Stimulated activated CD4-positive, alpha-beta T cell treated with anti-CD3 and anti-CD28 coated beads, Interleukin-1b, Interleukin-23, amount 100 ng/mL, for 4 hours (primary cell): Measurements from ENCODE around the gene EGLN1.

Experiments
- DNase-seq, 2 donors: peaks; one replicate each; pipeline ENCODE4 v3.0.0-alpha.2; 2020; ENCODE audit warnings: low read depth in 2 of 2

Gene EGLN1

DNA sequence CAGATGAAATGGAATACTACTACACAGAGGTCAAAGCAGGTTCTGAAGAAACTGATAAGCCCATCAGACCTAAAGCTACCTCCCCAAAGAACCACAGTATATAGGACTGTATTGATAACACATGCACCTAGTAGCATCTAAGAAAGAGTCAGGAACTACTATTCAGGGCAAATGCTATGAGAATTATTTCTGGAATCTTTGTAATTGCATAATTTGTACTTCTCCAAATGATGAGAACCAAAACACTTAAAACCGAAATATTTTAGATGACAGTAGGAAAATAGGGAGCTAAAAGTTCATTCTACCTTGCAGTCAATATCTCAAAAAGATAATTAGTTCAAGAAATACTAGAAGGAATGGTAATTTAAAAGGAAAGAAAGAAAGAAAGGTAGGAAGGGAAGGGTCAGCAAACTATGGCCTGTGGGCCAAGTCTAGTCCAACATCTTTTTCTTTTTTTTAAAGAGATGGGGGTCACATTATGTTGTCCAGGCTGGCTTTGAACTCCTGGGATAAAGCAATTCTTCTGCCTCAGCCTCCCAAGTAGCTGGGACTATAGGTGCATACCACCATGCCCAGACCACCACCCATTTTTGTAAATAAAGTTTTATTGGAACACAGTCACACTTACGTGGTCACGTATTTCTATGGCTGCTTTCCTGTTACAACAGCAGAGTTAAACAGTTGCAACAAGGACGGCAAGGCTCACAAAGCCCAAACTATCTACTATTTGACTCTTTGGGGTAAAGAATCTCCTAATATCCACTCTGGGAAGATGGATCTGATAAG lies 24.0 kb downstream of the EGLN1 start:
- no peak for DNase-seq

DNA sequence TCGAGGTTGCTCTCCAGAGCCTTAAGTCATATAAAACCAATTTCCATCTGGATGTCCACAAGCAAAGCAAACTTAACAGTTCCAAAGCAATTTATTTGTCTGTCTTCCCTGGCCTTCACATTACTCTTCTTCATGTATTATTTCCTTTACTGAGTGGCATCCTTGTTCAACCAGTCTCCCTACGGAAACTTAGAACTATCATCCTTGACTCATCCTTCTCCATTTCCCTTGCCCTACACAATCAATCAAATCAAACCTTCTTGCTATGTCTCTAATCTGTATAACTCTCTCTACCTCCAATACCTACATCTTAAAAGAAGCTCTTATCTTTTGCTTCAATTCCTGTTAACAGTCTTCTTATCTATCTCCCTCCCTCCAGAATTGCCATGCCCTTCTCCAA lies 25.4 kb downstream of the EGLN1 start:
- no peak for DNase-seq

DNA sequence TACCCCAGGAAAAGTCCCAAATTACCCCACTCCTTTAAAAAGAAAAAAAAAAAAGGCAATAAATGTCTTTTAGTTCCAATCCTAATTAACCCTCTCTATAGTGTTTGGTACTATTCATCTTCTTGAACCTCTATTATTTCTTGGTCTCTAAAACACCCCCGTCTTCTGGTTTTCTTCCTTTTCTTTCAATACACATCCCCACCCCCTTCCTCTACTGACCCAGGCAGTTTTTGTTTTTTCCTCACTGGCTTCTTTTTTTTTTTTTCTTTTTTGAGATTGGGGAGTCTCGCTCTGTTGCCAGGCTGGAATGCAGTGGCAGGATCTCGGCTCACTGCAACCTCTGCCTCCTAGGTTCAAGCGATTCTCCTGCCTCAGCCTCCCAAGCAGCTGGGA lies 26.1 kb downstream of the EGLN1 start:
- DNase-seq = no peak

DNA sequence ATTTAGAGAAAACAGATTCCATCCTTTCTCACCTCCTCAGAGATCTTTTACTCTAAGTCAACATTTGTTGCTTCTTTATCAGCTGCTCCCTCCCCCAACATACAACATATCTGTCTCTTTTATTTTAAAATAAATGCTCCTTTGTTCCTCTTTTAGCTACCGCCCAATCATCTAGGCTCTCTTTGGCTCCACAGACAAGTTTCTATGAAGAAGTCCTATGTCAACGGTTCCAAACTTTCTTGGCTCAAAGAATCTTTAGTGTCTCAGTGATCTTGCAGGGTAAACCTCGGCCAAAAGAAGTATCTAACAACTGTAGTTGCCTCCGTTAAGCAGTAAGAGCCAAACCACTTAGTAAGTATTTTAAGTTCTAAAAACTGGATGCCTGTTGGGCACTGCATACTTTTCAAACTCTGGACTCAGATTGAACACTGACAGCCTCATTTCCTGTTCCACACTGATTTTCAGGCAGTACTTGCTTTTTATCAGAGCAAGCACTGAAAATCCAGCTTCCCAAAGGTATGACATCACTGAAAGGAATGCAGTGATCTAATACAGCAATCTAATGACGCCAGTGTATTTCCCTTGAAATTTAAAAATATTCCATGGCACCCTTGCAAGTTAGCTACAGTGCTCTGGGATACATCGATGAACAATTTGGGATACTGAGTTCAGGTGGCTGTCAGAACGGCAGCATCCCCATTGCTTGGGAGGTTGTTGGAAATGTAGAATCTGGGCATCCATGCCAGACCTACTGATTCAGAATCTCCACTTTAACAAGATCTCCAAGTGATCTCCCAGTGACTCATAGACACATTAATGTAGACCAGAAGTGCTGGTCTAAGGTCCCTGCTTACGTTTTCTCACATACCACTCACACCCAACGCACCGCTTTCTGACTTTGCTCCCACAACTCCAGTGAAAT lies 26.8 kb downstream of the EGLN1 start:
- DNase-seq = no peak

DNA sequence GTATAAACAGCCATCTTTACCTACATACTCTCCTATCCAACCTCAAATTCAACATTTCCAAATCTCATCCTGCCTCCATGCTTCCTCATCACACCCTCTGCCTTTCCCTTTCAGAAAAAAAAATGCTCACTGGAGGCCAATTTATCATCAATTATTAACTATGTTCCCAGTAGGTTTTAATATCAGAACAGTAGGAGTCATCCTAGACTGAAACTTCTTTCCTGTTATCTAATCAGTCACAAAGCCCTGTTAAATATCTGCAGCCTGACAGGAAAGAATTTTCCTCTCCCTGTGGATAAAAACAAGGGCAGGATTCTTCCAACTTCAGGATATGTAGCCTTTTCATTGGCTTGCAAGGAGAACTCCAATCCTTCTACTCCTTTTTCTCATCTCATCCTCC lies 28.4 kb downstream of the EGLN1 start:
- DNase-seq = no peak

DNA sequence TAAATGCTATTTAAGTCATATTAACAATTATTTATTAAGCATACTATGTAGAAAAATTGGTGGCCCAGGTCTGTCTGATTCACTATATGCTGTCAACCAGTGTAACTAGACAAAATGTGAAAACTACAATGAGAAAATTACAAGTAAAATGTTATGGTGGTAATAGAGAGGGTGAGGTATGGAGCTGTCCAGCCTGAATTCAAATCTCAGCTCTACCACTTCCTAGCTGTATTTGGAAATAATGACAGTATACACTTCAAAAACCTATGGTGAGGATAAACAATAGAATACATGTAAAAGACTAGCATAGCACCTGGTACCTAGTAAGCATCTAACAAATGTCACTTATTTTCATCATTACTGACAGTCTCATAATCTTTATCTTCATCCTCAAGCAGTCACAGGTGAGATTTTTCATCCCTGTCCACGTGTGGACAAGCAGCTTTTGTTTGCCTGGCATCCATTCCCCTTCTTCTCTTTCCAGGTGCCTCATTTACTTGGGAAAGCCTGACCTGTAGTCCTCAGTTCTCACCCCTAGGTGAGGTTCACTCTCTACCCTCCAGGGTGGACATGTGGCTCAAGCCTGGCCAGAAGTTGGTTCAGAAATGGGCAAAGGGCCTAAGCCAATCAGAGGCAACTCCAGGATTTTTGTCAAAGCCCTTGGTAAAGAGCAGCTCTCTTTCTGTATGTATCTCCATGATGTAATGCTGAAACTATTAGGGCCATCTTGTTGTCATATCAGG lies 29.5 kb downstream of the EGLN1 start:
- DNase-seq = no peak

DNA sequence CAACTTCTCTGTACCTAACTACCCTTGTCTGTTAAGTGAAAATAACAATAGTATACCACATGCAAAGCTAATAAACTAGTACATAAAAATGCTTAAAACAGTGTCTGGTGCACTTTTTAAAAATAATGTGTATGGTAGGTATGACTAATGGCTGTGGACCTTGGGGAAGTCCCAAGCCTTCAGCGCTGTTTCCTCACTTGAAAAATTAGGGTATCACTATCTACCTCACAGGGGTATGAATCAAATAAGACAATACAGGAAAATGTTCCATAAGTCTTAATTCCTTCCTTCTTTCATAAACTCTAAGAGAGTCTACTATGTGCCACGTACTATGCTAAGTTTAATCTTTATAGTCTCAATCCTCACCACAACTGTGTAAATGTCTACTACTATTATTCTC lies 32.0 kb downstream of the EGLN1 start:
- DNase-seq = no peak

DNA sequence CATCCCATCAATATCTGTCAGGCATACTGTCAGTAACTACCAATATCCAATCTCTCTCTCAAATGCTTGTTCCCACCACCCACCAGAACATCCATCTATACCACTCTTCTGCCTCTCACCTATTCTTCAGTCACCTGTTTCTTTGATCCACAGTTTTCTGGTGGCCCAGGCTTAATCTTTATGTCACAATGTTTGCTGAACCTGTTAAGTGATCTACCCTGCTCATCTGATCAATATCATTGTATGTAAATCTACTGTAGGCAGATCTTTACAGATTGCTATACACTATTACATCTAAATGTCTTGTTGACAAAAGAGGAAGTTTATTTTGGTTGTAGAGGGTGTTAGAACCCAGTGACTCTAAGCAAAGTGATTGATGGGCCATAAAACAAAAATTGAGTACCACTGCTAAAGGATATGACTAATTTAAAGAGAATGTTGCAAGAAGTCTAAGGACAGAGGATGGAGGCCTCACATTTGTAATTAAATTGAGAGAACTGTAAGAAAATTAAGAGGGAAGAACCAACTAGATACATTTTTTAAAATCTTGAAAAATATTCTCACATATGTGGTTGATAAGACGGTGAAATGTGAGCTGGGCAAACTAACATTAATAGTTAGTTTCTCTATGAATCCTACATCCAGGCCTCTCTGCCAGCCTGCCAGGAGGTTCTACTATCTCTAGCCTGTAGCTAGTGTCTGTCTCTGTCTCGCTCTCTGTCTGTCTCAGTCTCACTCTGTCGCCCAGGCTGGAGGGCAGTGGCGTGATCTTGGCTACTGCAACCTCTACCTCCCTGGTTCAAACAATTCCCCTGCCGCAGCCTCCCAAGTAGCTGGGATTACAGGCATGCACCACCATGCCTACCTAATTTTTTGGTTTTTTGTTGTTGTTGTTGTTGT lies 34.1 kb downstream of the EGLN1 start:
- DNase-seq = no peak

DNA sequence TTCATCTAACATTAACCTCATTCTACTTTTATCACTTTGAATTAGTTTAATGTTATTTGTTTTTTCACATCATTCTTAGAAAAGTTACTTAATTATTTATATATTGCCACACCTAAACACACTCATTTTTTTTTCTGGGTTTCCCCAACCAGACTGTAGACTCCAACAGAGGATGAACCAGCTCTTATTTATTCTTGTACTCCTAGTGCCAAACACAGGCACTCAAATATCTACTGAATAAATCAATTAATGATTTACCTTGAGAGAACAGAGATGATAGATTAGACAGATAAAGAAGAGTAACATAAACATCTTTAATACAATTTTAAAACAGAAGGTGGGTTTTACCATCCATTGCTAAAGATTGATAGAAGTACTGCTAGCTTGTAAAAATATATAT lies 35.6 kb downstream of the EGLN1 start:
- DNase-seq = no peak

DNA sequence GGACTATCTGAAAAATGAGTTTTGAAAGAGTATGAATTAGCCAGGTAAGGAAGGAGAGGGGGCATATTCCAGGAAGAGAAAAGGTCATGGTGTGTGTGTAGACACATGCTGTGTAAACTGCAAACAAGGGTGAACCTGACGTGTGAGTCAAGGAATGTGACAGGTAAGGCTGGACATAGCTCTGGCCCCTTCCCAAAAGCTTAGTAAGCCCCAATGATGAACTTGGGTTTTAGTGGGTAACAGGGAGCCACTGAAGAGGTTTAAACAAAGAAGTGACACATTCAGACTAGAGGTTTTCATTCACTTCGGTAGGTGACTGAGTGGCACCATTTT lies 36.7 kb downstream of the EGLN1 start:
- no peak for DNase-seq

DNA sequence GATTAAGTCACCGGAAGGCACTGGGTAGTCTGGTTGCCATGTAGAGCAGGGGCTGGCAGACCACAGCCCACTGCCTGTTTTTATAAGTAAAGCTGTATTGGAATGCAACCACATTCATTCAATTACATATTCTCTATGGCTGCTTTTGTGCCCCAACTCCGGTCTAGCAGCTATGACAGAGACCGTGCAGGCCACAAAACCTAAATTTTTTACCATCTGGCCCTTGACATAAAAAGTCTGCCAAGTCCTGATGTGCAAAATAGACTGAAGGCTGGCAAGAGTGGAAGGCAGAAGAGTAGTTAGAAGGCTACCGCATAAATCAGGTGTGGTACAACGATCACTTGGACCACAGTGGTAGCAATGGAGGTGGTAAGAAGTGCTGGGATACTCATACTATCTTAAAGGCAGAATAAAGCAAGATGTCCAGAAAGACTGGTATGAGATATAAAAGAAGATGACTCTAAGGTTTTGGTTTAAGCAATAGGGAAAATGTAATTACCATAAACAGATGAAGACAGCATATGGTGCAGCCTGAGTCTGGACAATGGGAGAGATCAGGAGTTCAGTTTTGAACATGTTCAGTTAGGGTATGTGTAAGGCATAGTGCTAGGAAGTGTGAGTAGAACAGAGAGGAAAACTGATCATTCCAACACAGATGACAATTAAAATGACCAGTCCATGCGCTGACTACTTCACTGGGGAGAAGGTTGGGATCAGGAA lies 37.2 kb downstream of the EGLN1 start:
- no peak for DNase-seq

DNA sequence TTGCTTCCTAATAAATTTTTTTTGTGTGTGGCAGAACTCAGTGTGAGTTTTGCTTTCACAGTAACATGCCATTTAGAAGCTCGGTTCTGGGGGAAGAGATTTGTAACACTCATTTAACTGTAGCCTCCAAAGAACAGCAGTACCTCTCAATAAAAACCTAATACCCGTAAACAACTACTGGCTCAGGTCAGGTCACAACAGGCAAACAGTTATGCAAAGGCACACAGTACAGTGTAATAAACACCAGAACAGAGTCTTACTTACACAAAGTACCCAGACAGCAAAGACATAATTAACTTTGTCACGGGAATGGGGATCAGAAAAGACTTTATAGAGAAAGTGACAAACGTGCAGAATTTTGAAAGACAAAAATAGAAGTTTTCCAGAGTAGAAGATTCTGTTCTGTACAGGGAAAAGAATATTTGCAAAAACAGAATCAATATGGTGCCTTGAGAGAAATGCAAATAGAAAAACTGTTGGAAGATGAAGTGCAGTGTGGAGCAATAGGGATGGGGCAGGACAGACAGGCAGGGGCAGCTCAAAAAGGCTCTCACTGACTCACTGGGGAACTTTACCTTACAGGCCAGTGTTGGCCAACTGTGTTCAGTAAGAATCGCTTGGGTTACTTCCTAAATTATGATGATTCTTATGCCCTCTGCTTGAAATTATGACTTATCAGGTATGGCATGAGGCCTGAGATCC lies 38.8 kb downstream of the EGLN1 start:
- no peak for DNase-seq

DNA sequence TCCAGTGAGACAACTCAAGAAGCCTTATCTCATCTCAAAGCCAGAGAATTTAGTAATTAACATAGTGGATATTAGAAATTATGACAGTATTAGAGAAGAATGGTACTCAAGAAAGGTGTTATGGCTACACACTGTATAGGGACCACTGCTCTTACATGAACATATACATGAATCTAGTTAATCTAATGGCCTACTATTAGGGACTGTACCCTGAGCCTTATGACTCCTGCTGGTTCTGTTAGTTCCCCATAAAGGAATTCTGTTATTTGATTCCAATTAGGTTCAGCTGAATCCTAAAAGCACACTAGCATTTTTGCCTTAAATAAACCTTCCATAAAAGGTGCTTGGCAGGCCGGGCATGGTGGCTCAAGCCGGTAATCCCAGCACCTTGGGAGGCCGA lies 39.7 kb downstream of the EGLN1 start:
- DNase-seq = no peak

DNA sequence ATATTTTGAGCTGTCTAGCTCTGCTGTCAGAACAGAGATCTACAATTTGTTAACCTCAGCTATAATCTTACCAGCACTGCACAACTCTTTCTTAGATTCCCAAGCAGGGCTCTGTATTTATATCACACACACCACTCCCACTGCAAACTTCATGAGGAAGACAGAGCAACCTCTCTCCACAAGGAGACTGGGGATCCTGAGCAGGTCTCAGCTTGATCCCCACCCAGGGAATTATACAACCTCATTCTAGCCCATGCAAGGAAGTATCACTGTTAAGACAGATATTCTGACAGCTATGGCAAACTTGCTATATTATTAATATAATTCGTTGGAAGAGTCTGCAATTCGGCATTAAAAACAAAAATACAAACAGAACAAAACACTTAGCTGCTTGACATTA lies 40.4 kb downstream of the EGLN1 start:
- no peak for DNase-seq

DNA sequence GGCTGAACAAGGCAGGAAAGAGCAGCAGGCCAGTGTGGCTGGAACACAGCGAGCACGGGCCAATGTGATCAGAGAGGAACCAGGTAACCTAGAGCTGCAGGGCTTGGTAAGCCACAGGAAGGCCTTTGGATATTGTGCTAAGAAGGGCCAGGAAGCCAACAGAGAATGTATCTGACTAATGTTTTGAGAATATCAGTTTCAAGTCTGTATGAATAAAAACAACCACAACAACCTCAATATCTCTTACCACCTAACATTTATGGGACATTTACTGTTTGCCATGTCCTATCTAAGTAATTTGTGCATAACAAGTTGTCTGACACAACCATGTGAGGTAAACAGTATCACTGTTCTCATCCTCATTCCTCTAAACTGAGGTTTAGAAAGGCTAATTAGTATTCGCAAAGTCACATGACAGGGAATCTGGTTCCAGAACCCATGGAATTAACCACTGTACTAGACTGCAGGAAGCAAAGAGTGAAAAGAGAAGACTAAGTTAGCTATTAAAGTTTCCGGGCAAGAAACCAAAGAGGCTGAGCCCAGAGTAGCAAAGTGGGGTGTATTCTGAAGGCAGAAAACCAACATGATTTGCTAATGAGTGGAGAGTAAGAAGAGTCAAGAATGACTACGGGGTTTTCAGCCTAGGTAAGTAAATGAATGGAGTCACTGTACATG lies 45.1 kb downstream of the EGLN1 start:
- DNase-seq = no peak

DNA sequence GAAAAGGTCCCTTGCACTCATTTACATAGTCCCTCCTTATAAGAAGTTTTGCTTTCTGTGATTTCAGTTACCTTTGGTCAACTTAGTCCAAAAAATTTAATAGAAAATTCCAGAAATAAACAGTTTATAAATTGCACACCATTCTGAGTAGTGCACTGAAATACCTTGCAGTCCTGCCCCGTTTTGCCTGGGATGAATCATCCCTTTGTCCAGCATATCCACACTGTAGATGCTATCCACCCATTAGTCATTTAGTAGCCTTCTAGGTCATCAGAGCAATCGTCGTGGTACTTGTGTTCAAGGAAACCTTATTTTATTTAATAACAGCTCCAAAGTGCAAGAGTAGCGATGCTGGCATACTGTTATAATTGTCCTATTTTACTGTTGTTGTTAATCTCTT lies 46.0 kb downstream of the EGLN1 start:
- no peak for DNase-seq

DNA sequence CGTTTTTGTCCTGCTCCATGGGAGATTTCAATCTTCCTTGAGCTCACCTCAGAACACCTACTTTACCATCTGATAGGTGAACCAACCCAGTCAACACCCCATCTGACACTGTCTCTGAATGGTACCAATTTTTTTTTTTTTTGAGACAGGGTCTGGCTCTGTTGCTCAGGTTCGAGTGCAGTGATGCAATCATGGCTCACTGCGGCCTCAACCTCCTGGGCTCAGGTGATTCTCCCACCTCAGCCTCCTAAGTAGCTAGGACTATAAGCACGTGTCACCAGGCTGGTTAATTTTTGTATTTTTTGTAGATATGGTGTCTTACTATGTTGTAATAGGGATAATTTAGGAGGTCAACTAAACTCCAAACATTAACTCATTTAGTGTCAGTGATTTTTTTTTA lies 47.7 kb downstream of the EGLN1 start:
- DNase-seq = no peak

DNA sequence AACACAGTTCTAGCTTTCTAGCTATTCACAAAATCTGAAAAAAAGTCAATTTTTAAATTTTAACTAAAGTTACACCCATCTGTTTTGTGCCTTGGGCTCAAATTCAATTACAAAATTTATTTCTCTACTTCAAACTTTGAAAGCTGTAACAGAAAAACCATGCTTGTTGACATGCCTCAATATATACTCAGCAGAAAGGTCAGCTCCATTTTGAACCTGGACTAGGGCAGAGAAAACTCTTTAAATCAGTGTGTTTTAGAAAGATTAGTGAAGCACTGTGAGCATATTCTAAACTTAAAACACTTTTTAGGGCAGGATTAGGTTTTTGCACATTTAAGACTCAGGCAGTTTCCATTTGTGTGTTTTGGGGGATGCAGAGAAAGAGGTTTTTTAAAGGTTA lies 49.6 kb downstream of the EGLN1 start:
- DNase-seq = no peak

DNA sequence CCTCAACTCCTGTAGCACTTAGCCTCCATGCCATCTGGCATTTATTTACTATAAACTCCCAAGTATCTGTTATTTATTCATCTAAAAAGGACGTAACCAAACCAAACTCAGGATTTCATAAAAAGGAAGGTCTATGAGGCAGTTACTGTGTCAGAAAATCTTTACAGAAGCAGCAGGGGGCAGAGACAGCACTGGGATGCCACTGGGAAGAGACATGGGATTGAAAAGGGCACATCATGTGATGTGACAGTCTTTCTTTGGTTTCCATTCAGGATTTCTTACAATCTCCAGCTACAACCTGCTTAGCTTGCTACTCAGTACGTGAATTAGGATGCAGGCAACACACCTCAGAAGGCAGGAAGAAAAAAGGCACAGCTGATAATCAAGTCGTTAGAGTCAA lies 52.8 kb downstream of the EGLN1 start:
- DNase-seq = no peak

DNA sequence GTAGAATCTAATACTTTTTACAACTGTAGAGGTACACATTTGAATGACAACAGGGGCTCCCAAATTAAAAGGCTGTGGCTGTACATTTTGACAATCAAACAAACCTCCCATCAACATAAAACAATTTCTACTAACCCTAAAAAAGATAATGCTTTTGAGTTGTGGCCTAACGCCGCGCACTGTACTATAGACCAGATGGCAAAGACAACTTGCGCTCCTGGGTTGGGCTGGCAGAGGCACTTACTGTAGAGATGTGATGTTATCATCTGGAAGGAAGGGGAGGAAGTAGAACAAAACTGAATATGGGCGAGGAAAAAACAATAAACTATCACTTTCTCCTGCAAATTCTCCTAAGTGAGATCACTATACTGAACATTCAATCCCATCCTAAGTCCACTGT lies 57.9 kb downstream of the EGLN1 start:
- DNase-seq = no peak
